Measurements from ENCODE around the gene PRKCB.

Gene PRKCB

DNA sequence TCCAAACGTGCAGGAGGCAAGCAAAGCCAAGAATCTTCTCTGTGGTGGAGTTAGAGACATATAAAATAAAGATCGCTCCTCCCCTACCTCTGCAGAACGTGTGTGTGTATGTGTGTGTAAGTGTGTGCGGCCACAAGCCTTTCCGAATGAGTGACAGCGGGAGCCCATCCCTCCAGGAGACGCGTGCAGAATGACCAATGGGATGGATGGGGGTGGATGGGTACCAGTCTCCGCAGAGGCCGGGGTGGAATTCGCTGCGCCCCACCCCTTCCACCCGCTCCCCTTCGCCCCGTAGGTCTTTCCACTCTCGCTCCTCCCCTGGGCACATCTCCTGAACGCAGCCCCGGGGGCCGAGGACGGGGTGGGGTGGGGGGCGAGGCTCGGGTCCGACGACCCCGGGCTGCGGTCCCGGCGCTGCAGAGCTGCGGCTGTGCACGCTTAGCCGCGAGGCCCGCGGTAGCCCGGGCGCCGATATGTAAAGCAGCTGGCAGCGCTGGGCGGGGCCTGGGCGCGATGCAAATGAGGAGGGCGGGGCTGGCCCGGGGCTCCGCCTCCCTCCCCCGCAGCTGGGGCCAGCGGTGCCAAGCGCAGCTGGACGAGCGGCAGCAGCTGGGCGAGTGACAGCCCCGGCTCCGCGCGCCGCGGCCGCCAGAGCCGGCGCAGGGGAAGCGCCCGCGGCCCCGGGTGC lies at the start of gene PRKCB:
Gene PRKCB, plus strand, starts transcription at position 594 of the 688 bp plus-strand sequence.
- DNase-seq, result peak; percentile 37

GRCh38 chr16:23786964-23787561 lies 48.7 kb upstream of the PRKCB start:
- no peak for DNase-seq

DNA sequence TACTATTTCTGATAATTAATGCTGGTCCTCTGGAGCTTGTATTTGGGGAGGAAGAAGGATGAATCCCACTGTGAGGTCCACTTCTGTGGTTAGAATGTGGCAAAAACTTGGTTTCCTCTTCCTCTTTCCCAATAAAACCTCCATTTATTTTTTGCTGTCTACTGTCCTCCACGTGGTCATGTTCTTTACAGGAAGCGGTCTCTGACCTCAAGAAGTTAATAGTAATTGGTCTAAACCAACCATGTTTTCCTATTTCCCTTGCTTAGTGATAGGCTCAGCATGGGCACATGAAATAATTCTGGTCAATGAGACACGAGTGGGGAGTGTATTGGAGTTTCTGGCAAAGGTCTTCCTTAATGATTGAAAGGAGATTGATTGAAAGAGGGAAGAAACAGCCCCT lies 47.1 kb upstream of the PRKCB start:
- no peak for DNase-seq

GRCh38 chr16:23795378-23795777 lies 40.4 kb upstream of the PRKCB start:
- no peak for DNase-seq

- no peak for DNase-seq
These were observed 38.8 kb upstream of the PRKCB start for GRCh38 chr16:23796941-23797340.

DNA sequence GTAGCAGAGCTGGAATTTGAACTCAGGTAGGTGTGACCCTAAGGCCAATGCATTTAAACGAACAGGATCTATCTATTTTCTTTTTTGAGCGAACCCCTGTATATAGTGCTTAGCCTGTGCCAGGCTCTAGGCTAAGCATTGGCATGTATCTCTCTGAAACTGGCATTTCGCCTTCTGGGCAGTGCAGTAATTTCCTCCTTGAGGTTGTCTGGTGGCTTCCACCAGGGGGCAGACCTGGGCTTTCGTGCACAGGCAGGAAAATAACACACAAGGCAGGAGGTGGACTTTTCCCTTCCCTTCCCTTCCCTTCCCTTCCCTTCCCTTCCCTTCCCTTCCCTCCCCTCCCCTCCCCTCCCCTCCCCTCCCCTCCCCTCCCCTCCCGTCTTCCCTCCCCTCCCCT lies 34.4 kb upstream of the PRKCB start:
- DNase-seq, result peak; percentile 28

- DNase-seq, result no peak
These were observed 33.0 kb upstream of the PRKCB start for GRCh38 chr16:23802776-23803175.

- DNase-seq, result peak; percentile 11
These were observed 32.1 kb upstream of the PRKCB start for GRCh38 chr16:23803591-23804123.

- DNase-seq, result no peak
These were observed 28.8 kb upstream of the PRKCB start for GRCh38 chr16:23807028-23807427.

DNA sequence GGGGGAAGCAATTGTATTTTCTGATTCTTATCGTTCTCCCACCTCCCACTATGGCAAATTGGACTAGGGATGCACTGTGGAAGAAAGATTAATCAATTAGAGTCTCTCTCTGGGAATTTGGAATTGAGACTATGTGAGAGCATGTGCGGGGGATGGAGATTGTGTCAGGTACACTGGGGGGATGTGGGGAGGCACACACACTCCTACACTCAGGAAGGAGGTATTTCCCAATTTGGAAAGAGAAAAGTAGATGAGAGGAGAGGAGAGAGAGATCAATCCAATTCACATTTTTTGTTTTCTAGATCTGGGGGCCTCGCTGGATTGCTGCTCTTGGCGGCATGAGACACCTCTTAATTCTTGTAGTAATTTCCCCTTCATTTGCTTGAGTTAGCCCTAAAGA lies 14.3 kb upstream of the PRKCB start:
- DNase-seq, result no peak

DNA sequence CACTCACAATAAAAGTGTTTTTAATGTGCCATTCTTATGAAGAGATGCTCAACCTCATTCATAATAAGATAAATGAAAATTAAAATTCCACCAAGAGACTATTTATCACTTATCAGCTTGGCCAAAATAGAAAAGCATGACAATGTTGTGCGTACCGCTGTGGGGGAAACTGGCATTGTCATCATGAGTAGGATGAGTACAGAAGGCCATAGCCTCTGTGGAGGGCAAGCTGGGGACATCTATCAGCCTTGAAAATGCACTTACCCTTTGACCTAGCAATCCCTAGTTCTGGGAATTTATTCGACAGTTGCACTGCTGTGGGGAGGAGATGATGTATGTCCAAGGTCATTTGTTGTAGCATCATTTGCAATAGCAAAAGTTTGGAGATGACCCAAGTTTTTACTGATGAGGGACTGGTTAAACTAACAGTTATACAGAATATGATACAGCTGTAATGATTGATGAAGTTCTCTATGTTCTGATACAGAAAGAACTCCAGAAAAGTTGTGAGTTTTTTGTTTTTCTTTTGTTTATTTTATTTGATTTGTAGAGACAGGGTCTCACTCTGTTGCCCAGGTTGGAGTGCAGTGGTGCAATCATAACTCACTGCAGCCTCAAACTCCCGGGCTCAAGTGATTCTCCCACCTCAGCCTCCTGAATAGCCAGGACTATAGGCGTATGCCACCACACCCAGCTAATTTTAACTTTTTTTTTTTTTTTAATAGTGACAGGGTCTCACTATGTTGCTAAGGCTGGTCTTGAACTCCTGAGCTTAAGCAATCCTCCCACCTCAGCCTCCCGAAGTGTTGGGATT lies 13.7 kb upstream of the PRKCB start:
- no peak for DNase-seq

DNA sequence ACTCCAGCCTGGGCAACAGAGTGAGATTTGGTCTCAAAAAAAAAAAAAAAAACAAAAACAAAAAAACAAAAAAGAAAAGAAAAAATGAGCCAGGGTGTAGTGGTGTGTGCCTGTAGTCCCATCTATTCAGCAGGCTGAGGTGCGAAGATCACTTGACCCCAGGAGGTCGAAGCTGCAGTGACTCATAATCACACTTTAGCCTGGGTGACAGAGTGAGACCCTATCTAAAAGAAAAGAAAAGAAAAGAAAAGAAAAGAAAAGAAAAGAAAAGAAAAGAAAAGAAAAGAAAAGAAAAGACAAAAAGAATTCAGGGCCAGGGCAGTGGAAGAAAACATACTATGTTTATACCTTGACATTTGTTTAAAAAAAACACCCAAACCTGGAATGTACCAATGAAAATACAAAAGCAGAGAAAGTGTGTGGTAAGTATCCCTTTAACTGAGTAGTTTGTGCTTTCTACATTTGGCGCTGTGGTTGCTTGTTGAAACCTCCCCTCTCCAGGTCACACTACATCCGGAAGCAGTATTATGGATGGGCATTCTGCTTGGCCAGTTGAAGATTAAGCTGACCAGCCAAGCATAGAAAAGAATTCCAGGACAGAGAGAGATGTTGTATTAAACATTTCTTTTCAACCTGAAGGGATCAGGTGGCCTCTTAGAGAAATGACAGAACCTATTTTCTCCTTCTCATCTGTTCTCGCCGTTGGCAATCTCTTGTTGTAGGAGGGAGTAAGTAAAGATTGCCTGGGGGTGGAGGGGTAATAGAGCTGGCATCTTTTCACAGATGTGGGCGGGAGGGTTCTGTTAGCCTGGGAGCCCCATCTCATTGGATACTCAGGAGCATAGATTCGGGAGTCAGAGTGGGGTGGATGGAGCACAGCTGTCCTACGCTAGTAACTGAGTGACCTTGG lies 12.1 kb upstream of the PRKCB start:
- no peak for DNase-seq

DNA sequence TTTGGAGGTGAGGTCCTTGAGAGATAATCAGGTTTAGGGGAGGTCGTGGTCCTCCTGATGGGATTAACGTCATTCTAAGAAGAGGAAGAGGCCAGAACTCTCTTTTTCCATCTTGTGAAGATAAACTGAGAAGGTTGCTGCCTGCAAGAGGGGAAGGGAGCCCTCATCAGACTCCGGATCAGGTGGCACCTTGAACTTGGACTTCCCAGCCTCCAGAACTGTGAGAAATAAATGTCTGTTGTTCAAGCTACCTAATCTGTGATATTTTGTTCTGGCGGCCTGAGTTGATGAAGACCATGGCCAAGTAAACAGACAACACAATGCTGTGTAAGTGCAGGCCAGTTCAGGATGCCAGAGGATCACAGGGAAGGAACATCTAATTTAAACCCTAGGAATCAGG lies 10.9 kb upstream of the PRKCB start:
- DNase-seq, result no peak

GRCh38 chr16:23826528-23827045 lies 9.2 kb upstream of the PRKCB start:
- DNase-seq, result no peak

GRCh38 chr16:23827057-23827456 lies 8.7 kb upstream of the PRKCB start:
- no peak for DNase-seq

DNA sequence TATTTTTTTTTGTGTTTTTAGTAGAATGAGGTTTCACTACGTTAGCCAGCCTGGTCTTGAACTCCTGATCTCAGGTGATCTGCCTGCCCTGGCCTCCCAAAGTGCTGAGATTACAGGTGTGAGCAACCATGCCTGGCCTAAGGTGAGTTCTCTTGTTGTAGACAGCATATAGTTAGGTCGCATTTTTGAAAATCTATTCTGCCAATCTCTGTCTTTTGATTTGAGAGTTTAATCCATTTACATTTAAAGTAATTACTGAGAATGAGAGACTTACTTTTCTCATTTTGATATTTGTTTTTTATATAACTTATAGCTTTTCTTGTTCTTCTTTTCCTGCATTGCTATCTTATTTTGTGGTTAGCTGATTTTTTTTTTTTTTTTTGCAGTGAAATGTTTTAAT lies 6.3 kb upstream of the PRKCB start:
- no peak for DNase-seq

GRCh38 chr16:23830276-23830675 lies 5.5 kb upstream of the PRKCB start:
- DNase-seq, result no peak

- DNase-seq, result no peak
These were observed 2.9 kb upstream of the PRKCB start for GRCh38 chr16:23832882-23833281.

DNA sequence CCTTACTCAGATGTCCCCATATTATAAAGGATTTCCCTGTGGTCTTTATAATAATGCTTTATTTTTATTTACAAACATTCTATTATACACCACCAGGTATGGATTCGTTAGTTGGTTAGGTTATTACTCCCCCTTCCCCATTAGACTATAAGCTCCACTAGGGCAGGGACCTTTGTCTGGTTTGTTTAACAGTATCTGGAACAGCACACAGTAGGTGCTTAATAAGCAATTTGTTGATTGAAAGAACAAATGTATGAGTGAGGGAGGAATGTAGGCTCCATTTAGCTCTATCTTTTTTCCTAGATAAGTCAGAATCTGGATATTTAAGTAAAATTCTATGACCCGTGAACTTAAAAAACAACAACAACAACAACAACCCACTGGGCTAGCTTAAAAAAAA lies 2.3 kb upstream of the PRKCB start:
- DNase-seq, result no peak

DNA sequence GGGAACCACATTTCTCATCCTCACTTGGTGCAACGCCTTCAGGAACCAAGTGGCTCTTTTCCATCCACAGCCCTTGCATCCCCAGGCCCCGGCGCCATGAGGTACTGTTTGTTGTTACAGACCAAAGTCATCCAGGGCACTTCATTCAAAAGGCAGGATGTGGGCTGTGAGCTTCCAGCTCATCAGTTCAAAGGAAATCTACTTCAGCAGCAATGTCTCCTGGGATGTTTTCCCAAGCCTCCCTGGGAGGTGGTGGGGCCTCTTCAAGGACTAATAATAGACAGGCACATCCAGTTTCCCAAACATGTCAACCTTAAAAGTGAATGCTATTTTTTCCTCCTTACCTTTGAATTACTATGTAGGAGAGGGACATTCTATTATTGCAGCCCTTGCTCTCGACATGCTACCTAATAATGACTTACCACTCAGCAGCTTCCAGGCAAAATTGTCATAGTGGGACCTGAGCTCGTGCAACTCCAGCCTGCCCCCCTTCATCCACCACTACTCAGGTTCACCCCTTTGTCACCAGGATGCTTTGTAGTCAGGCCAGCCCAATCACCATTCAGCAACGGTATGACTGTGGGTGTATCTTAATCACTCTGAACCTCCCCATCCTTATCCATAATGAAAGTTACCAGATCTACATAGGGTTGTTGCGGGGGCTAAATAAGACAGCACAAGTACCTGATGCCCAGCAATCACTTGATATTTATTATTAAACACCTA lies 1.7 kb upstream of the PRKCB start:
- no peak for DNase-seq

DNA sequence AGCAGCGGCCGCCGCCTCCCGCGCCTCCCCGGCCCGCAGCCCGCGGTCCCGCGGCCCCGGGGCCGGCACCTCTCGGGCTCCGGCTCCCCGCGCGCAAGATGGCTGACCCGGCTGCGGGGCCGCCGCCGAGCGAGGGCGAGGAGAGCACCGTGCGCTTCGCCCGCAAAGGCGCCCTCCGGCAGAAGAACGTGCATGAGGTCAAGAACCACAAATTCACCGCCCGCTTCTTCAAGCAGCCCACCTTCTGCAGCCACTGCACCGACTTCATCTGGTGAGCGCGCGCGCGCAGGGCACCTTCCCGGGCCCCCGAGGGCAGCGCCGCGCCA lies 258 bp downstream of the PRKCB start:
- DNase-seq, result no peak

Measured in NCI-H748 treated with DMSO at 0.1 percent for 48 hours (cell line).